HG03039 (cell line): ENCODE data around the gene DMRTB1.

Experiments used
- ATAC-seq: cut with Tn5 transposase; IDR thresholded peaks from one replicate; pipeline ENCODE4 v1.9.1; 2021; ENCODE audit warnings: mild to moderate bottlenecking, moderate library complexity; ENCODE audit not compliant: unreplicated experiment

Gene DMRTB1

GRCh38 chr1:53484705-53485477 lies 25.7 kb downstream of the DMRTB1 start:
- no peak for ATAC-seq

GRCh38 chr1:53485478-53486394 lies 26.5 kb downstream of the DMRTB1 start:
- no peak for ATAC-seq

GRCh38 chr1:53486395-53487026 lies 27.3 kb downstream of the DMRTB1 start:
- no peak for ATAC-seq

GRCh38 chr1:53490351-53490750 lies 31.2 kb downstream of the DMRTB1 start:
- no peak for ATAC-seq

GRCh38 chr1:53495633-53496345 lies 36.6 kb downstream of the DMRTB1 start:
- ATAC-seq = no peak

GRCh38 chr1:53498555-53499131 lies 39.4 kb downstream of the DMRTB1 start:
- no peak for ATAC-seq

- ATAC-seq = no peak
Measured at GRCh38 chr1:53499257-53500203, 40.3 kb downstream of the DMRTB1 start.

- ATAC-seq = no peak
Measured at GRCh38 chr1:53500204-53501064, 41.2 kb downstream of the DMRTB1 start.

- ATAC-seq = no peak
Measured at GRCh38 chr1:53501065-53502005, 42.1 kb downstream of the DMRTB1 start.

GRCh38 chr1:53502641-53503432 lies 43.6 kb downstream of the DMRTB1 start:
- ATAC-seq = no peak

- ATAC-seq = no peak
Measured at GRCh38 chr1:53503433-53504217, 44.4 kb downstream of the DMRTB1 start.

- no peak for ATAC-seq
Measured at GRCh38 chr1:53504901-53505300, 45.7 kb downstream of the DMRTB1 start.

- ATAC-seq = no peak
Measured at GRCh38 chr1:53505401-53505800, 46.2 kb downstream of the DMRTB1 start.

GRCh38 chr1:53505891-53506290 lies 46.7 kb downstream of the DMRTB1 start:
- ATAC-seq = no peak

- ATAC-seq = no peak
Measured at GRCh38 chr1:53506355-53507050, 47.3 kb downstream of the DMRTB1 start.
